ENCODE measurements around the gene TNC. TPM values are rescaled to one million over a fixed set of nuclear protein-coding genes. Genes with fewer than 3 reads are reported as not detected.

TNC gene
- total RNA-seq, 4 donors from 2014 or later, result 4.8 to 47.0 (median 17.3) TPM

GRCh38 chr9:115012486-115012885, 105.5 kb downstream of the TNC start:
- TF ChIP-seq POLR2A (IDR thresholded peaks at IDR 0.05) (no peak), CTCF (IDR thresholded peaks at IDR 0.05) (no peak)
- no peak overlapping the region for H3K4me3 ChIP-seq (ENCODE audit: low read depth, poor library complexity, severe bottlenecking)
- 85 to 94% methylated on average over 3 of the region's 3 CpGs for WGBS, 2 donors
- intact Hi-C loops (cut with DNase I; ENCODE audit: low total_unique reads), result loop anchor here (5.0 to 10.0 kb wide), 3 partner anchors 108 to 328 kb away; partner anchors contain the start of gene TEX48
- no peak for DNase-seq (ENCODE audit: low spot score in 2 of 2)

- 58 to 67% methylated on average over 3 of the region's 3 CpGs for WGBS, 2 donors
- intact Hi-C loops (cut with DNase I; ENCODE audit: low total_unique reads), result loop anchor here (5.0 to 10.0 kb wide), 3 partner anchors 106 to 326 kb away; partner anchors contain the start of gene TEX48
- H3K4me3 ChIP-seq (ENCODE audit: low read depth, poor library complexity, severe bottlenecking), result no peak overlapping the region
- DNase-seq (ENCODE audit: low spot score in 2 of 2), result no peak
- TF ChIP-seq CTCF (IDR thresholded peaks at IDR 0.05) (no peak), POLR2A (IDR thresholded peaks at IDR 0.05) (no peak)
Measured at GRCh38 chr9:115010874-115011273, 107.1 kb downstream of the TNC start.

GRCh38 chr9:115008536-115009270, 109.3 kb downstream of the TNC start:
- TF ChIP-seq CTCF (IDR thresholded peaks at IDR 0.05), result no peak
- TF ChIP-seq POLR2A (IDR thresholded peaks at IDR 0.05), result no peak

GRCh38 chr9:115006660-115007059, 111.3 kb downstream of the TNC start:
- 76% methylated on average over 3 of the region's 3 CpGs for WGBS, 2 donors
- intact Hi-C loops (cut with DNase I; ENCODE audit: low total_unique reads), result no loop called here
- no peak for DNase-seq (ENCODE audit: low spot score in 2 of 2)

More at GRCh38 chr9:115008536-115009270, 109.3 kb downstream of the TNC start:
- no peak for DNase-seq (ENCODE audit: low spot score in 2 of 2)
- WGBS, 2 donors, result 83% methylated on average over 7 of the region's 7 CpGs
- intact Hi-C loops (cut with DNase I; ENCODE audit: low total_unique reads), result no loop called here
- no peak overlapping the region for H3K4me3 ChIP-seq (ENCODE audit: low read depth, poor library complexity, severe bottlenecking)

GRCh38 chr9:115005322-115005721, 112.6 kb downstream of the TNC start:
- DNase-seq (ENCODE audit: low spot score in 2 of 2), result no peak
- H3K4me3 ChIP-seq (ENCODE audit: low read depth, poor library complexity, severe bottlenecking), result no peak overlapping the region
- 79 to 87% methylated on average over 4 of the region's 4 CpGs for WGBS, 2 donors
- TF ChIP-seq POLR2A (IDR thresholded peaks at IDR 0.05) (no peak), CTCF (IDR thresholded peaks at IDR 0.05) (no peak)
- intact Hi-C loops (cut with DNase I; ENCODE audit: low total_unique reads), result no loop called here

More at GRCh38 chr9:115006660-115007059, 111.3 kb downstream of the TNC start:
- H3K4me3 ChIP-seq (ENCODE audit: low read depth, poor library complexity, severe bottlenecking), result no peak overlapping the region
- TF ChIP-seq CTCF (IDR thresholded peaks at IDR 0.05), result no peak
- no peak for TF ChIP-seq POLR2A (IDR thresholded peaks at IDR 0.05)

Data from lower leg skin (tissue), 4 donors.